SKM-1 (cell line): Measurements from ENCODE around the gene ZFHX3.

Experiments
- DNase-seq: peaks from one replicate; lab custom pipeline; 2025; ENCODE audit not compliant: unreplicated experiment; lab: John Stamatoyannopoulos, UW

The ZFHX3 gene

GRCh38 chr16:72910381-72910780, 137.5 kb downstream of the ZFHX3 start:
- DNase-seq = no peak

GRCh38 chr16:72909196-72909595, 138.7 kb downstream of the ZFHX3 start:
- DNase-seq = no peak

- no peak for DNase-seq
These were observed 139.4 kb downstream of the ZFHX3 start for GRCh38 chr16:72908362-72909167.

- no peak for DNase-seq
These were observed 142.3 kb downstream of the ZFHX3 start for GRCh38 chr16:72905581-72905980.

GRCh38 chr16:72903176-72903575, 144.8 kb downstream of the ZFHX3 start:
- DNase-seq = no peak

GRCh38 chr16:72902206-72902605, 145.7 kb downstream of the ZFHX3 start:
- no peak for DNase-seq

GRCh38 chr16:72901000-72901627, 146.8 kb downstream of the ZFHX3 start:
- no peak for DNase-seq

GRCh38 chr16:72898216-72898825, 149.6 kb downstream of the ZFHX3 start:
- no peak for DNase-seq

GRCh38 chr16:72897707-72898106, 150.2 kb downstream of the ZFHX3 start:
- DNase-seq = no peak

- no peak for DNase-seq
These were observed 151.3 kb downstream of the ZFHX3 start for GRCh38 chr16:72896485-72897118.

GRCh38 chr16:72895951-72896350, 152.0 kb downstream of the ZFHX3 start:
- DNase-seq = no peak

GRCh38 chr16:72894293-72895151, 153.4 kb downstream of the ZFHX3 start:
- DNase-seq = no peak

GRCh38 chr16:72891291-72892227, 156.4 kb downstream of the ZFHX3 start:
- no peak for DNase-seq

- DNase-seq = no peak
These were observed 157.3 kb downstream of the ZFHX3 start for GRCh38 chr16:72890587-72890986.

- no peak for DNase-seq
These were observed 158.0 kb downstream of the ZFHX3 start for GRCh38 chr16:72889616-72890582.

GRCh38 chr16:72887537-72887936, 160.4 kb downstream of the ZFHX3 start:
- DNase-seq = no peak

GRCh38 chr16:72886346-72886974, 161.5 kb downstream of the ZFHX3 start:
- no peak for DNase-seq

- no peak for DNase-seq
These were observed 163.4 kb downstream of the ZFHX3 start for GRCh38 chr16:72884573-72884972.
